Panc1 (cell line): Measurements from ENCODE around the gene STK4.

Source experiments
- POLR2AphosphoS5 ChIP-seq: IDR thresholded peaks from 2 replicates; pipeline ENCODE4 v1.6.1; 2012; ENCODE audit warnings: mild to moderate bottlenecking, low read depth, low read length, moderate library complexity
- TF ChIP-seq, protein P1 (sequence below): fragments of 450-650 bp; IDR thresholded peaks from 2 replicates; pipeline ENCODE4 v1.5.1; 2017; ENCODE audit warnings: mild to moderate bottlenecking
- TF ChIP-seq, protein P2 (sequence below), 2 experiments: IDR thresholded peaks; 2 replicates each; pipeline ENCODE4 v1.6.1; 2011 to 2012; ENCODE audit warnings: low read depth in 2 of 2, control low read depth in 1 of 2, low read length in 1 of 2, mild to moderate bottlenecking in 1 of 2, moderate library complexity in 1 of 2; ENCODE audit not compliant: insufficient read depth in 1 of 2

- TF ChIP-seq, protein P1, sequence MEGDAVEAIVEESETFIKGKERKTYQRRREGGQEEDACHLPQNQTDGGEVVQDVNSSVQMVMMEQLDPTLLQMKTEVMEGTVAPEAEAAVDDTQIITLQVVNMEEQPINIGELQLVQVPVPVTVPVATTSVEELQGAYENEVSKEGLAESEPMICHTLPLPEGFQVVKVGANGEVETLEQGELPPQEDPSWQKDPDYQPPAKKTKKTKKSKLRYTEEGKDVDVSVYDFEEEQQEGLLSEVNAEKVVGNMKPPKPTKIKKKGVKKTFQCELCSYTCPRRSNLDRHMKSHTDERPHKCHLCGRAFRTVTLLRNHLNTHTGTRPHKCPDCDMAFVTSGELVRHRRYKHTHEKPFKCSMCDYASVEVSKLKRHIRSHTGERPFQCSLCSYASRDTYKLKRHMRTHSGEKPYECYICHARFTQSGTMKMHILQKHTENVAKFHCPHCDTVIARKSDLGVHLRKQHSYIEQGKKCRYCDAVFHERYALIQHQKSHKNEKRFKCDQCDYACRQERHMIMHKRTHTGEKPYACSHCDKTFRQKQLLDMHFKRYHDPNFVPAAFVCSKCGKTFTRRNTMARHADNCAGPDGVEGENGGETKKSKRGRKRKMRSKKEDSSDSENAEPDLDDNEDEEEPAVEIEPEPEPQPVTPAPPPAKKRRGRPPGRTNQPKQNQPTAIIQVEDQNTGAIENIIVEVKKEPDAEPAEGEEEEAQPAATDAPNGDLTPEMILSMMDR = no peak
- TF ChIP-seq, protein P2, sequence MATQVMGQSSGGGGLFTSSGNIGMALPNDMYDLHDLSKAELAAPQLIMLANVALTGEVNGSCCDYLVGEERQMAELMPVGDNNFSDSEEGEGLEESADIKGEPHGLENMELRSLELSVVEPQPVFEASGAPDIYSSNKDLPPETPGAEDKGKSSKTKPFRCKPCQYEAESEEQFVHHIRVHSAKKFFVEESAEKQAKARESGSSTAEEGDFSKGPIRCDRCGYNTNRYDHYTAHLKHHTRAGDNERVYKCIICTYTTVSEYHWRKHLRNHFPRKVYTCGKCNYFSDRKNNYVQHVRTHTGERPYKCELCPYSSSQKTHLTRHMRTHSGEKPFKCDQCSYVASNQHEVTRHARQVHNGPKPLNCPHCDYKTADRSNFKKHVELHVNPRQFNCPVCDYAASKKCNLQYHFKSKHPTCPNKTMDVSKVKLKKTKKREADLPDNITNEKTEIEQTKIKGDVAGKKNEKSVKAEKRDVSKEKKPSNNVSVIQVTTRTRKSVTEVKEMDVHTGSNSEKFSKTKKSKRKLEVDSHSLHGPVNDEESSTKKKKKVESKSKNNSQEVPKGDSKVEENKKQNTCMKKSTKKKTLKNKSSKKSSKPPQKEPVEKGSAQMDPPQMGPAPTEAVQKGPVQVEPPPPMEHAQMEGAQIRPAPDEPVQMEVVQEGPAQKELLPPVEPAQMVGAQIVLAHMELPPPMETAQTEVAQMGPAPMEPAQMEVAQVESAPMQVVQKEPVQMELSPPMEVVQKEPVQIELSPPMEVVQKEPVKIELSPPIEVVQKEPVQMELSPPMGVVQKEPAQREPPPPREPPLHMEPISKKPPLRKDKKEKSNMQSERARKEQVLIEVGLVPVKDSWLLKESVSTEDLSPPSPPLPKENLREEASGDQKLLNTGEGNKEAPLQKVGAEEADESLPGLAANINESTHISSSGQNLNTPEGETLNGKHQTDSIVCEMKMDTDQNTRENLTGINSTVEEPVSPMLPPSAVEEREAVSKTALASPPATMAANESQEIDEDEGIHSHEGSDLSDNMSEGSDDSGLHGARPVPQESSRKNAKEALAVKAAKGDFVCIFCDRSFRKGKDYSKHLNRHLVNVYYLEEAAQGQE (IDR thresholded peaks at IDR 0.05; ENCODE audit: insufficient read depth in 1 of 2, low read depth in 2 of 2, low read length in 1 of 2) = no peak
- TF ChIP-seq POLR2AphosphoS5 = no peak
These were observed 116.8 kb downstream of the STK4 start for GRCh38 chr20:45083127-45083526.
